Fibroblast of upper back skin (primary cell): ENCODE data around the gene MAP1S.
A peak's percentile ranks its signal among the peaks of the same experiment; 100 is the strongest.

Source experiments
- DNase-seq: peaks from one replicate; pipeline ENCODE4 v3.0.0-alpha.2; 2013

MAP1S gene

DNA sequence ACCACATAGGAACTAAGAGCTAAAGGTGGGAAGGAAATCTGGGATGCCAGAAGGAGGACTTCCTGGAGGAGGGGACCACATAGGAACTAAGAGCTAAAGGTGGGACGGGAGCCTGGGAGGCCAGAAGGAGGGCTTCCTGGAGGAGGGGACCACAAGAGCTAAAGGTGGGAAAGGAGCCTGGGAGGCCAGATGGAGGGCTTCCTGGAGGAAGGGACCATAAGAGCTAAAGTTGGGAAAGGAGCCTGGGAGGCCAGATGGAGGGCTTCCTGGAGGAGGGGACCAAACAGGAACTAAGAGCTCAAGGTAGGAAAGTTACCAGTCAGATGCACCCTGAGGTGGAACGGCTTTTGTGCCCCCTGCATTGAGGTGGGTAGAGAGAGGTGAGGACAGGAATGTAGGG, 22.2 kb downstream of the MAP1S start:
- no peak for DNase-seq

DNA sequence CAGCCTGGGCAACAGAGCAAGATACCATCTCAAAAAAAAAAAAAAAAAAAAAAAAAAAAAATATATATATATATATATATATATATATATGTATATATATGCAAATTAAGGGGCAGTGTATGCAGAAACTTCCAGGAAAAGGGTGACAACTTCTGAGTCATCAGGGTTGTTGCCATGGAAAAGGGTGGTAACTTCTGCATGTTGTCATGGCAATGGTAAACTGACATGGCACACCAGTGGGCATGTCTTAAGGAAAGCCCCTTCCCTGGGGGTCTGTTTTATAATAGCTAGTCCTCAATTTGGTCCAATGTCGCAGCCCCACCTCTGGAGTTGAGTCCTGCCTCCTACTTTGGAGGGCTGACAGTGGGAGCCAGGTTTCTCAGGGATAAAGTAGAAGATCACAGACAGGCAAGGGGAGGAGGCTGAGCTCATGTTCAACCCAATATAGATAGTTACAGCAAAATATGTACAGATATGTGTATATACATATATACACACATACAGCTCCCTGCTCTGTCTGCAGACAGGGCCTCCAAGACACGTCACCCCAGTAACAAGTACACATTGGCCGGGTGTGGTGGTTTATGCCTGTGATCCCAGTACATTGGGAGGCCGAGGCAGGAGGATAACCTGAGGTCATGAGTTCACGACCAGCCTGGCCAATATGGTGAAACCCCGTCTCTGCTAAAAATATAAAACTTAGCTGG, 24.7 kb downstream of the MAP1S start:
- peak; percentile 20 for DNase-seq

DNA sequence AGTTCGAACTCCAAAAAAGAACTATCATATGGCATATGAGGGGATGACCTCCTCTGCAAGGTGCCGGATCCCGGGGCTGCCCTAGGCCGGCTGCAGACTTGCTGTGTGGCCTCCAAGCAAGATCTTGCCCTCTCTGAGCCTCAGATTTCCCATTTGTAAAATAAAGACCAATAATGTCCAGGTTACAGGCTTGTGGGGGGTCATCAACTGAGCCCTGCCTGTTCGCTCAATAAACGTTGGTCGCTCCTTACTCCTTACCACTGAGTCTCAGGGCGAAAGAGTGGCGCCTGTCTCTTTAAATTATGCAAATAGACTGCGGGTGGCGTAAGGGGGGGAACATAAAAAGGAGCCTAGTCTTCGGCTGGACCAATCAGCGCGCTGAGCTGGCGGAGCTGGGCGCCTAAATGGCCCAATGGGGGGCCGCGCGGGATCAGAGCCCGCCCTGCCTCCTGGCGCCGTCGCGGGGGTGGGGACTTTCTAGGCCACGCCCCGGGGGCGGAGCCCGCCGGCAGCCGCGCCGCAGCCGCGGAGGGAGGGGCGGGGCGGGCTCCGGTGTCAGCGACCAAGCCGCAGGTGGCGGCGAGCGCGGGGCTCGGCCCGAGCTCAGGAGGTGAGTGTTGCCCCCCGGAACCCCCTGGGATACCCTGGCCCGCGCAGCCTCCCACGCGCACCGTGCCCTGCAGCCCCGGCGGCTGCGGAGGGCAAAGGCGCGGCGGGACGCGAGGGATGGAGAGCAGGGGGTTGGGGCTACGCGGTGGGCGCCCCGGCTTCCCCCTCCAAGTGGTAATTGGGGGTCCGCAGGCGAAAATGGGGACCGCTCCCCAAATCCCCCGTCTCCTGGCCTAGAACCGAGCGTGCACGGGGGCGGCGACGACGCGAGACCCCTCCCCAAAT, 28.2 kb downstream of the MAP1S start:
- peak; percentile 92 for DNase-seq

DNA sequence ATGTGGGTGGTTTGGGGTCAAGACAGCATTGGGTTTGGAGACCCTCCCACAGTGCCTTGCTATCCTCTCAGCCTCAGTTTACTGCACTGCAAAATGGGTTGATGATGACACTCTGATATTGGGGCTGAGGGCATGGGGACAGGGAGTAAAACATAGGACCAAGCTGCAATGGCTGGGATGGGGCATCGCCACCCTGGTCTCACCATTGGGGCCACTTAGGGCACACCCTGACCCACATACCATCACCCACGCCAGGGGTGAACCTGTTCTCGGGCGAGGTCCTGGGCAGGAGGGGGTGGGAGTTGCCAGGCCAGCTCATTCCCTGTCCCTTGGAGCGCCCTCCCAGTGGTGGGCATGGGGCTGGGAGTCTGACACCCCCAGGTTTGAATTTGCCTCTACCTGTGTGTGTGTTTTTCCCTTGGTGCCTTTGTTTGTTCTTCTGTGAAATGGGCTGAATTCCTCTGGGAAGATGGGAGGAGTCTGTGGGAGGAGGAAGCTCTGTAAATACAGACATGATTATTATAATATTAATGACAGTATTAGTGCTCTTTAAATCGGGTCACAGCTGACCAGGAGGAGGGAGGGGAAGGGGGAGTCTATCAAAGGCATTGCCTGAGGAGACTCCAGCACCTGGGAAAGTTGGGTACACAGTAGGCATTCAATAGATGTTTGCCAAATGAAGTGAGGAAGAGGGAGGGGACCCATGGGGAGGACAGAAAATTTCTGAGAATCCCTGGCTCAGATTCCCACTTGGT, 29.8 kb downstream of the MAP1S start:
- no peak for DNase-seq

DNA sequence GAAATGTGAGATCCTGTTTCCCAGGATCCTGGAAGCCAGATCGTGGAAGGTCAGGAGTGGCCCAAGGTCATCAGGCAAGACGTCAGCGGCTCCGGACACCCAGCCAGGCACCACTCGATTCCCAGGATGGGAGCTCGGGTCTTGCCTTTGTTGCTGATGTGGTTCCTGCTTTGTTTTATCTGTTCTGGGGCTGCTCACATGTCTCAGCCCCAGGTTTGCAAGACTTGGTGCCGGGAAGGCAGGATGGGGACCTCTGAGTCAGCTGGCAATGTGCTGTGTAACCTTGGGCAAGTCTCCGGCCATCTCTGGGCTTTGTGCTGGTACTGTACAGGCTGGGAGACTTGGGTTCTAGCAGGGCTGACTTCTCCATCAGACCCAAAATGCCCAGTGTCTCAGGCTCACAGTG, 30.6 kb downstream of the MAP1S start:
- no peak for DNase-seq

DNA sequence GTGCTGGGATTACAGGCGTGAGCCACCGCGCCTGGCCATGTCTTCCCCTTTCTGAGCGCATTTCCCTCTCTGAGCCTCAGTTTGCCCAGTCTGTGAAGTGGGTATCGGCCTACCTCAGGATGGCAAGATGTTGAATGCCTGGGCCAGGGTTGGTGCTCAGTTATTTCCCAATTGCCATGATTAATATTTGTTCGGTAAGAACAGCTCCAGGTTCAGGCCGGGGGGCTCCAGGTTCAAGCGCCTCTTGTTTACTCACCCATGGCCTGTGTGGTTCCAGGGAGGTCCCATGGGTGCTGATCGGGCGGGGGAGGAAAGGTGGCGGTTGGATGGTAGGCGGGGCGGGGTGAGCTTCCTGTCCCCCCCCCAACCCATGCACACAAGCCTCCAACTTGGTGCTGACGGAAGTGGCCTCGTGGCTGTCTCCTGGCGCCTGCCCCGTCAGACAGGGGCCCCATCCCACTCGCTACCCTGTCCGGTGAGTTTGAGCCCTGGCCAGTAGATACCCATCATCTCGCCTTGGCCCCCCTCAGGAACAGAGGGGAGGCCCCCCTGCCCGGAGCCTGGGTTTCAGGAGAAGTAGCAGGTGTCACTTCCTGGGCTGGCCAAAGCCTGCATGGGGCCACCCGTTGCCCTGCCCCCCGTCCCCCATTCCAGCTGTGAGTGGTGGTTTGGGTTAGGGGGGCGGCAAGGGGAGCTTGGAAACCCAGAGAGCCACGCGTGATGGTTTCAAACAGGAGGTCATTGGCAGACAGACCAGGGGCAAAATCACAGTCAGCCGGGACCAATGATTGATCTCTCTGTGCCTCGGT, 32.0 kb downstream of the MAP1S start, which contains the start of gene FCHO1:
TSS of gene FCHO1 (plus strand) at position 375 of the 809 bp plus-strand sequence. CDS start 3,688 bp downstream, outside the sequence.
- no peak for DNase-seq

DNA sequence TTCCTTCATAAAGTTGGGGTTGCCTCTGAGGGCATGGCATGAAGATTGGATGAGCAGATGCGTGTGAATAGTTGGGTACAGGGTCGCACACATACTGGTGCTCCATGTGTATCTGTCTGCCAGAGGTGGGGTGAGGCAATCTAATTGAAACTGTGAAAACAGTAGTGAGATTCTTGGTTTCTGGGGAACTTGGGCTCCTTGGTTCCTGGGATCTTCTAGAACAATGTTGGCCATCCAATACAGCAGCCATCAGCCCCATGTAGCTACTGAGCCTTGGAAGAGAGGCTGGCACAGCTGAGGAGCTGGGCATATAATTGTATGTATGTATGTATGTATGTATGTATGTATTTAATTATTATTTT, 32.6 kb downstream of the MAP1S start:
- no peak for DNase-seq

DNA sequence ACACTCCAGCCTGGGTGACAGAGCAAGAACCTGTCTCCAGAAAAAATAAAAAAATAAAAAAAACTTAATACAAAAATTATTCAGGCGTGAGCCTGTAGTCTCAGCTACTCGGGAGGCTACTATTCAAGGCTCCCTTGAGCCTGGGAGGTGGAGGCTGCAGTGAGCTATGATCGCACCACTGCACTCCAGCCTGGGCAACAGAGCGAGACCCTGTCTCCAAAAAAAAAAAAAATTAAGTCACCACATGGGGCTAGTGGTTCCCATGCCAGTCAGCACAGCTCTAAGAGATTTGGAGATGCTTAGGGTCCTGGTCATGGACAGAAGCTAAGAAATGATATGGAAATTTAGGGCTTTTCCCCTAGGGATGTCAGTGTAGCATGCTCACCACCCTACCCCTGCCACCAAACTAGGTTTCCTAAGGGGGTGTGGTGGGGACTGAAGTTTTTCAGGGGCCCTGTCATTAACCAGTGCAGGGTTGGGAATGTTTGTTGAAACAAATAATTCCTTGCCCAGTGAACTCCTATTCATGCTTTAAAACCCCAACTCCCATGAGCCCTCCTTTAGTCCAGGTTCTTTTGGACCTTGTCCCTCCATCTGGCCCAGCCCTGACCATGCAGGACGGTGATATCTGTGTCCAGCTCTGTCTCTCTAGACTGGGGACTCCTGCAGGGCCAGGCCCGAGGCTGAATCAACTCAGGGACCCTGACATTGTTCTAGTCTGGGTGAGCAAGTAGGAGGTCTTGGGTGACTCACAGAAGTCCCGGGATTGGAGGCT, 33.8 kb downstream of the MAP1S start:
- DNase-seq, result no peak

DNA sequence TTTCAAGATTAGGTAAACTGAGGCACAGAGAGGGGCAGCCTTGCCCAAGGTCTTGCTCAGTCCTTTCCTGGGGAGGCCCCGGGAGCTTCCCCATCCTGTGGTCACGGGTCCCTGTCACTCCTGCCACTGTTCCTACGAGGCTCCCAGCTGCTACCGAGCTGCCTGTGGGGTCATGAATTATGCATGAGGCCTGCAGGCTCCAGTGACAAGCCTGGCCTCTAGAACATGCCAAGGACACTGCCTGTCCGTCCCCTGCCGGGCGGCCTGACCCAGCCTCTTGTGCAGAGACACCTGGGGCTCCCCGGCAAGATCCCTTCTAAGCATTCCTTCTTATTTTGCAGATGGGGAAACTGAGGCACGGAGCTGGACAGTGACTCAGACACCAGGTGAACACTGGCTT, 34.7 kb downstream of the MAP1S start:
- DNase-seq, result no peak

DNA sequence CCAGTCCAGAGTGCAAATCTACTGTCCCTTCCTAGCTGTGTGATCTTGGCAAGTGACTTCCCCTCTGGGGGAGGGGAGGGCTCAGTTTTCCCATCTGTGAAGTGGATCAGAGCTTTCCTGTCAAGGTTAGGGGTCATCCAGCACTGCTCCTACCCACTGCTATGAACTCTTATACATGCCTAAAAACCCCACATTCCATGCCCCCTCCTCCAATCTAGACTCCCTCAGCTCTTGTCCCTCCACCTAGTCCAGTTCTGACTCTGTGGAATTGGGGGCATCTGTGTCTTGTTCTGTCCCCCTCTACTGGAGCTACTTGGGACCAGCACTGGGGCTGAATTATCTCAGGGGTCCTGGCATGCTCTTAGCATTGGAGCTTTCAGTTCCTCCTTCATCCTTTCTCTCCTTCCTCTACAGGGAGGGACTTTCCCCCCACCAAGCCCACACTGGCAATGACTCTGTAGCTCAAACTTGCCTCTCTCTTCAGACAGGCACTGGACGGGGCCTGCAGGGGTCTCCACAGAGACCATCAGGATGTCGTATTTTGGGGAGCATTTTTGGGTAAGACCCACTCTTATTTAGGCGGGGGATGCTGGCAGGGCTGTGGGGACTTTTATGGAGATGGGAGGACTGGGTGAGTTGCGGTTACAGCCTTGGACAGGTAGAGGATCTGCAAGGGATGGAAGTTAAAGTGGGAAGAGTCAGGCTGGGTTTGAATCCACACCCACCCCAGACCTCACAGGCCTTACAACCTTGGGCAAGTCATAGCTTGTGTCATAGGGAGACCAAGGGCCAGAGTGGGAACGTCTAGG, 35.6 kb downstream of the MAP1S start:
- no peak for DNase-seq

DNA sequence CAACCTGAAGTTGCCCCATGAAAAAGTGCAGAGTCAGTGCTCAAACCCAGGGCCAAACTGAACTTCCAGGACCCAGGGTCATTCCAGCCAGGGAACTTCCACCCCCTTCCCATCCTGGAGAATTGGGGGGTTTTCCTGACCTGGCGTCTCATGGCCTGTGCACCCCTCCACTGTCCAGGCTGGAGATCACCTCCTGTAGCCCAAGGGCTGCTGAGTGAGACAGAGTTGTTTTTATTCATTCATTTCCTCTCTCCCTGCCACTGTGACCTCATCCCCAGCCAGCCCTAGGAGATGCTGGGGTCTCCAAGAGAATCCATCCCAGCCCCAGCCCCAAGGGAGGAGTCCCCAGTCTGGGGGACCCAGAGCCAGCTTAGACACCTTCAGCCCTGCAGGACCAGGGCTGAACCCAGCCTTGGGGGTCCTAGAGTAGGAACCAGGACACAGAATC, 36.2 kb downstream of the MAP1S start:
- DNase-seq, result no peak

DNA sequence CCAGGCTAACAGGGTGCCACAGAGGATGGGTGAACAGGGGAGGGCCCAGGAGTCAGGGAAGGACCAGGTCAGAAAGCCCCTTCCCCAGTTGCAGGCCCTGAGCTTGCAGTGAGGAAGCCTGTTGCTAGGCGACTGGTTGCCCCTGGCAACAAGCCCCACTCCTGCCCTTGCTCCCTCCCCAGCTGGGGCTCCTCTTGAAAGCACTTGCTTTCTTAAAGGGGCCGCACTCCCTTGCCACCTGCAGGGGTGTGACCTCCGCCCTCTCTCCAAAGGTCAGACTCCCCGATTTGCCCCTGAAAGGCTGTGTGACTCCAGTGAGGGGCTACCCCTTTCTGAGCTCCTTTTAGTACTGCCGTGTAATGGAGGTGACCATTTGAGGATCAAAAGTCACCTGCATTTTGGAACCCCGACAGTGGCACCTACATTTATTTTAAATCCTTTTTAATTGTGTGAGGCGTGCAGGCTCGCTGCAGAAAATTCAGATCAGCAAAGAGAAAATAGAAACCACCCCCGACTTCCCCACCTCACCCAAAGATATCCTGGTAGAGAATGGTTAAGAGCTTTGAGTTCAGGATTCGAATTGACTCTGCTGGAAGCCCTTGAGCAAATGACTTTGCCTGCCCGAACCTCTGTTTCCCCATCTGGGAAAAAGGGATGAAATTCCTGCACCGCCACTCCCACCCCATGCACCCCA, 36.8 kb downstream of the MAP1S start:
- DNase-seq, result no peak

DNA sequence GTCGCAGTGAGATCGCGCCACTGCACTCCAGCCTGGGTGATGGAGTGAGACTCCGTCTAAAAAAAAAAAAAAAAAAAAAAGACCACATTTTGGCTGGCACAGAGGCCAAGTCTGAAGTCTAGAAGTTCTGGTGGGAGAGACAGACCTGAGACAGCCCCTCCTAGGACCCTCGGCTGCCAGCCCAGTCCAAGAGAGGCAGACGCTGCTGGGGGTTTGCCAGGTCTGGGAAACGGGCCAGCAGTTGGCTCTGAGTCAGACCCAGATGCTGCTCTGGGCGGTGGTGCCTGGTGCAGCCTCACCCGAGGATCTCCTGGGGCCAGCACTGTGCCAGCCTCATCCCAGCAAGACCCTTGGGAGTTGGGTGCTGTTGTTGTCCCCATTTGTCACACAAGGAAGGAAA, 37.8 kb downstream of the MAP1S start:
- DNase-seq, result peak; percentile 33

DNA sequence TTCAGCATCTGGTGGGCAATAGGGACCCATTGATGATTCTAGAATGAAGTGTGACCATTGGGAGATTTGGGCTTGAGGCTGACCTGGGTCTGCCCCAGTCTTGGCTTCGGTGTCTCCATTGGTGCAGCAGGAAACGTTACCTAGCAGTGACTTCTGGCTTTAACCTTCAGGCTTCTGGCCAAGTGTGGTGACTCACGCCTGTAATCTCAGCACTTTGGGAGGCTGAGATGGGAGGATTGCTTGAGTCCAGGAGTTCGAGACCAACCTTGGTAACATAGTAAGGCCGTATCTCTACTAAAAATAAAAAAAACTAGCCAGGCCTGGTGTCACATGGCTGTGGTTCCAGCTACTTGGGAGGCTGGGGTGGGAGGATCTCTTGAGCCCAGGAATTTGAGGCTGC, 39.2 kb downstream of the MAP1S start:
- no peak for DNase-seq

DNA sequence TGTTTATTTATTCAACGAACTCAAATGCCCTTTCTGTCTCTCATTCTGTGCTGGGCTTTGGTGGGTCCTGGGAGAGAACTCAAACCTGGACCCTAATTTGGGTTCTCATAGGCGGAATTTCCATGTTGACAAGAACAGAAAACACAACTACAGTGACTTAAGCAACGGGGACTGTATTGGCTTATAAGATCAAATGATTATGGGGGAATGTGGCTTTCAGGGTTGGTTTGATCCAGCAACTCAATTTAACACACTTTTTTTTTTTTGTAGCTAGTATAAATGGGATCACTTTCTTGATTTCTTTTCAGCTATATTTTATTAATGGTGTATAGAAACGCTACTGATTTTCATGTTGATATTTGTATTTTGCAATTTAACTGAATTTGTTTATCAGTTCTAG, 41.9 kb downstream of the MAP1S start:
- DNase-seq, result no peak

DNA sequence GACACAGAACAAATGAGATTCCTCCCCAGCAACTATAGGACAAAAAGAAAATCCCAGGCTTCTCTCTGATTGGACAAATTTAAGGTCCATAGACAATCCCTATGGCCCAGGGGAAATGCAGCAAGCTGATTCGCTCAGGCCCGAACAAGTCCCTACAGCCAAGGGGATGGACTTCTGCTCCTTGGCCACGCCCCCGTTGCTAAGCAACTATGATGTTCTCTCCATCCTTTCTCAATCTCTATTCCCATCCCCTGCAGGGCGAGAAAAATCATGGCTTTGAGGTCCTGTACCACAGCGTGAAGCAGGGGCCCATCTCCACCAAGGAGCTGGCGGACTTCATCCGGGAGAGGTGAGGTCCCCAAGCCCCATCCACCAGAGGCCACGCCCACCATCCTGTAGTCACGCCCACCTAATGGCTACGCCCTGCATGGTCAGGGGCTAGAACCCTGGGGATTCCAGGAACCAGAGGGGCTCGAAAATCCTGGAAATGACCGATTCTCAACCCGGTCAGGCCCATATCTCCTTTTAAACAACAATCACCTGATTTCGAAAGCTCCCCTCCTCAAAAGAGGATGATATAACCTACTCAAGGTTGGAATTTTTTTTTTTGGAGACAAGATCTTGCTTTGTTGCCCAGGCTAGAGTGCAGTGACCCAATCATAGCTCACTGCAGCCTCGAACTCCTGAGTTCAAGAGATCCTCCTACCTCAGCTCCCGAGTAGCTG, 43.4 kb downstream of the MAP1S start:
- DNase-seq, result peak; percentile 51

DNA sequence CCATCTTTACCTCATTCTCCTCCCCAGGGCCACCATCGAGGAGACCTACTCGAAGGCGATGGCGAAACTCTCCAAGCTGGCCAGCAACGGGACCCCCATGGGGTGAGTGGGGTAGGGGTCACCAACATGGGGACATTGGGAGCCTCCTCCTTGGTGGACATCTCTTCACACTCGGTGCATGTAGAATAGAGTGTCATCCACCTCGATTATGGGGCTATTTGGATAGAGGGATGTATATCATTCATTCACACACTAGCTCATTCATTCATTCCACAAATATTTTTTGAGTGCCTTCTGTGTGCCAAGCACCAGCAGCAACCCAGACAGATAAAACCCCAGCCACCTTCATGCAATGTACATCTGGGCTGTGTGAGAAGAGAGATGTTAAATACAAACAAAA, 45.1 kb downstream of the MAP1S start:
- DNase-seq, result no peak

DNA sequence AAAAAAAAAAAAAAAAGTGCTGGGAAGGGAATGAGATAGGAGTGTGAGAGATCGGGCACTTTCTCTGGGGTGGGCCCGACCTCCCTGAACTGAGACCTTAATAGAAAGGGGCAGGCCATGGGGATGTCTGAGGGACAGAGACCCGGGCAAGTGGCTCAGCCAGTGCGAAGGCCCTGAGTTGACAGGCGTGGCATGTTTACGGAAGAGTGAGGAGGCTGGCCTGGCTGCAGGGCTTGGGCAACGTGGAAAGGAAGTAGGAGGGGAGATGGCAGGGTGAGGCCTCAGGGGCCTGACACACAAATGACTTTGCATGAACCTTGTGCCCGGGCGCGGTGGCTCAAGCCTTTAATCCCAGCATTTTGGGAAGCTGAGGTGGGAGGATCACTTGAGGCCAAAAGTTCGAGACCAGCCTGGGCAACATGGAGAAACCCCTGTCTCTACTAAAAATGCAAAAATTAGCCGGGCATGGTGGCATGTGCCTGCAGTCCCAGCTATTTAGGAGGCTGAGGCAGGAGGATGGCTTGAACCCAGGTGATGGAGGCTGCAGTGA, 45.9 kb downstream of the MAP1S start:
- DNase-seq, result no peak

DNA sequence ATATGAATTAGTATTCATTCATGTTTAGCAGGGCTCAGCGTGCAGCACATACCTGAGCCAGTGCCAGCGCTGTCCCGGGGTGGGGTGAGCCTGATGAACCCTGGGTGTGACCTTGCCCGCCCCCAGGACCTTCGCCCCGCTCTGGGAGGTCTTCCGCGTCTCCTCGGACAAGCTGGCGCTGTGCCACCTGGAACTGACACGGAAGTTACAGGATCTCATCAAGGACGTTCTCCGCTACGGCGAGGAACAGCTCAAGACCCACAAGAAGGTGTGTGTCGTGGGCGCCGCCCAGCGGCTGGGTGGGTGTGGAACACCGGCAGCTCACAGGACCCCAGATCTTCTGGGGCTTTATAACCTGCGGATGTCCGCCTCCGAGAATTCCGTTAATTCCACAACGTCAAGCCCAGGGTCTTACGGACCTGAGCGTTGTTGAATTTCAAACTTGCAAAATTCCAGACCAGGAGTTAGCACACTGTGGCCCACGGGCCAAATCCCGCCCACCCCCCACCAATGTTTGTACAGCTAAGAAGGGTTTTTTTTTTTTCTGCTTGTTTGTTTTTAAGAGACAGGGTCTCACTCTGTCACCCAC, 47.4 kb downstream of the MAP1S start:
- DNase-seq, result peak; percentile 74
